NB4 (cell line): ENCODE data around the gene PRELID3B.

Source experiments
- CTCF ChIP-seq: IDR thresholded peaks from one replicate; pipeline ENCODE4 v1.5.1; 2012; ENCODE audit warnings: low read depth, low read length
- MAX ChIP-seq: IDR thresholded peaks from 2 replicates; pipeline ENCODE4 v1.6.1; 2011; ENCODE audit warnings: low read depth, low read length
- MYC ChIP-seq: IDR thresholded peaks from 2 replicates; pipeline ENCODE4 v1.6.1; 2011; ENCODE audit warnings: low read depth, low read length
- POLR2A ChIP-seq: IDR thresholded peaks from 2 replicates; pipeline ENCODE4 v1.6.1; 2011; ENCODE audit warnings: mild to moderate bottlenecking; ENCODE audit not compliant: insufficient read length; ENCODE audit errors: extremely low read depth

GRCh38 chr20:59010321-59010994 lies 32.1 kb downstream of the PRELID3B start:
- TF ChIP-seq MYC (no peak), CTCF (no peak), MAX (no peak), POLR2A (no peak)
